ENCODE data around the gene TRIP4.

Gene TRIP4

DNA sequence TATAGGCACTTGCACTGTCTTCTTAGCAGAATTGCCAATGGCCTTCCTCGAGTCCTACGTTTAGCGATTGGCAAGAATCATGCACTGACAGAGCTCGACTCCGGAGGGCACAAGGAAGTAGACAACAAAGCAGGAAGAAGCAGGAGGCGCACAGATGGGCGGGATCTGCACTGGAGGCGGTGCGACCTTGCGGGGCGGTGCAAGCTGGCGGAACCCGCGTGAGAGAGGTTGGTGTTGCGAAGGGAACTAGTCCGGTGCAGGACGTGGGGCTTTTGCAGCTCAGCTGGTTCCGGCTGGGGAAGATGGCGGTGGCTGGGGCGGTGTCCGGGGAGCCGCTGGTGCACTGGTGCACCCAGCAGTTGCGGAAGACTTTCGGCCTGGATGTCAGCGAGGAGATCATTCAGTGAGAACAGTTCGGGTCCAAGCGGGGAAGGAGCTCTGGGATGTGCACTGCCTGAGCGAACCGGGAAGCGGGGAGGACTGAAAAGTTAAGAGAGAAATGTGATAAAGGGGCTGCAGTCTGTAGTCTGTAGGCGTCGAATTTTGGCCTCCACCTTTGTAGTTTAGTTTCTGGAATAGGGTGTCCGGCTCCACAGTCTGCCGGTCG lies at the start of gene TRIP4:
TSS of gene TRIP4 (plus strand) at position 275 of the 607 bp plus-strand sequence. CDS start at position 303, 28 bp downstream.
- peak; percentile 61 for TF ChIP-seq TEAD4 (IDR thresholded peaks at IDR 0.05)
- no peak; the same call in 1 of the 2 replicates for TF ChIP-seq CEBPB (IDR thresholded peaks at IDR 0.05)
- TF ChIP-seq RAD21 (IDR thresholded peaks at IDR 0.05; ENCODE audit: low read depth) = no peak
- peak; percentile 98 for TF ChIP-seq YY1 (IDR thresholded peaks at IDR 0.05; ENCODE audit: low read depth)
- TF ChIP-seq EP300 (IDR thresholded peaks at IDR 0.05; ENCODE audit: borderline replicate concordance) = peak; percentile 58; the same call in 1 of the 2 replicates
- TF ChIP-seq FOXM1 (IDR thresholded peaks at IDR 0.05; ENCODE audit: borderline replicate concordance, low read depth) = no peak
- peak; percentile 85 for TF ChIP-seq TCF12 (IDR thresholded peaks at IDR 0.05; ENCODE audit: low read depth)
- TF ChIP-seq NFIC (IDR thresholded peaks at IDR 0.05) = no peak; the same call in 1 of the 2 replicates
- no peak; the same call in 1 of the 2 replicates for TF ChIP-seq EGR1 (IDR thresholded peaks at IDR 0.05)
- TF ChIP-seq CREB1 (IDR thresholded peaks at IDR 0.05; ENCODE audit: low read depth) = no peak
- peak; percentile 98 for TF ChIP-seq TAF1 (IDR thresholded peaks at IDR 0.05; ENCODE audit: low read depth)
- no peak for TF ChIP-seq ZBTB7A (IDR thresholded peaks at IDR 0.05; ENCODE audit: low read depth)
- TF ChIP-seq, protein P1, sequence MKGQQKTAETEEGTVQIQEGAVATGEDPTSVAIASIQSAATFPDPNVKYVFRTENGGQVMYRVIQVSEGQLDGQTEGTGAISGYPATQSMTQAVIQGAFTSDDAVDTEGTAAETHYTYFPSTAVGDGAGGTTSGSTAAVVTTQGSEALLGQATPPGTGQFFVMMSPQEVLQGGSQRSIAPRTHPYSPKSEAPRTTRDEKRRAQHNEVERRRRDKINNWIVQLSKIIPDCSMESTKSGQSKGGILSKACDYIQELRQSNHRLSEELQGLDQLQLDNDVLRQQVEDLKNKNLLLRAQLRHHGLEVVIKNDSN (IDR thresholded peaks at IDR 0.05) = peak; percentile 88
- TF ChIP-seq, protein P2, sequence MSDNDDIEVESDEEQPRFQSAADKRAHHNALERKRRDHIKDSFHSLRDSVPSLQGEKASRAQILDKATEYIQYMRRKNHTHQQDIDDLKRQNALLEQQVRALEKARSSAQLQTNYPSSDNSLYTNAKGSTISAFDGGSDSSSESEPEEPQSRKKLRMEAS (IDR thresholded peaks at IDR 0.05) = peak; percentile 92
- TF ChIP-seq, protein P3, sequence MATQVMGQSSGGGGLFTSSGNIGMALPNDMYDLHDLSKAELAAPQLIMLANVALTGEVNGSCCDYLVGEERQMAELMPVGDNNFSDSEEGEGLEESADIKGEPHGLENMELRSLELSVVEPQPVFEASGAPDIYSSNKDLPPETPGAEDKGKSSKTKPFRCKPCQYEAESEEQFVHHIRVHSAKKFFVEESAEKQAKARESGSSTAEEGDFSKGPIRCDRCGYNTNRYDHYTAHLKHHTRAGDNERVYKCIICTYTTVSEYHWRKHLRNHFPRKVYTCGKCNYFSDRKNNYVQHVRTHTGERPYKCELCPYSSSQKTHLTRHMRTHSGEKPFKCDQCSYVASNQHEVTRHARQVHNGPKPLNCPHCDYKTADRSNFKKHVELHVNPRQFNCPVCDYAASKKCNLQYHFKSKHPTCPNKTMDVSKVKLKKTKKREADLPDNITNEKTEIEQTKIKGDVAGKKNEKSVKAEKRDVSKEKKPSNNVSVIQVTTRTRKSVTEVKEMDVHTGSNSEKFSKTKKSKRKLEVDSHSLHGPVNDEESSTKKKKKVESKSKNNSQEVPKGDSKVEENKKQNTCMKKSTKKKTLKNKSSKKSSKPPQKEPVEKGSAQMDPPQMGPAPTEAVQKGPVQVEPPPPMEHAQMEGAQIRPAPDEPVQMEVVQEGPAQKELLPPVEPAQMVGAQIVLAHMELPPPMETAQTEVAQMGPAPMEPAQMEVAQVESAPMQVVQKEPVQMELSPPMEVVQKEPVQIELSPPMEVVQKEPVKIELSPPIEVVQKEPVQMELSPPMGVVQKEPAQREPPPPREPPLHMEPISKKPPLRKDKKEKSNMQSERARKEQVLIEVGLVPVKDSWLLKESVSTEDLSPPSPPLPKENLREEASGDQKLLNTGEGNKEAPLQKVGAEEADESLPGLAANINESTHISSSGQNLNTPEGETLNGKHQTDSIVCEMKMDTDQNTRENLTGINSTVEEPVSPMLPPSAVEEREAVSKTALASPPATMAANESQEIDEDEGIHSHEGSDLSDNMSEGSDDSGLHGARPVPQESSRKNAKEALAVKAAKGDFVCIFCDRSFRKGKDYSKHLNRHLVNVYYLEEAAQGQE (IDR thresholded peaks at IDR 0.05; ENCODE audit: low read depth) = no peak

DNA sequence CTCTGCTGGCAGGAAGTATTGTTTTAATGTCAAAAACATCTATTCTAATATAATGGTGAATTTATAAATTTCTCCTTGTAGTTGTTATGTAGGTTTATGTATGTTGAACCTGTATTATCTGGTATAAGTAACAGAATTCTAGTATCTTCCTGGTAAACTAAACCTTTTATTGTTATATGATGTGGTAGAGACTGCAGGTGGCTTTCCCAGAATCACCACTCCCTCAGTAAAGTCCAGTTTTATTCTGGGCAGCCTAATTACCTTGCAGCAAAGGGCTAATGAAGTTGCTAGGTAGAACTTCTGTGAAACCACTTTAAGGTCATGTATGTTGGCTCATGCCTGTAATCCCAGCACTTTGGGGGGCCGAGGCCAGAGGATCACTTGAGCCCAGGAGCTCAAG lies 47.3 kb upstream of the TRIP4 start:
- TF ChIP-seq RAD21 (IDR thresholded peaks at IDR 0.05; ENCODE audit: low read depth) (no peak), ZBTB7A (IDR thresholded peaks at IDR 0.05; ENCODE audit: low read depth) (no peak), TAF1 (IDR thresholded peaks at IDR 0.05; ENCODE audit: low read depth) (no peak), TEAD4 (IDR thresholded peaks at IDR 0.05) (no peak), EGR1 (IDR thresholded peaks at IDR 0.05) (no peak), CREB1 (IDR thresholded peaks at IDR 0.05; ENCODE audit: low read depth) (no peak), FOXM1 (IDR thresholded peaks at IDR 0.05; ENCODE audit: borderline replicate concordance, low read depth) (no peak), EP300 (IDR thresholded peaks at IDR 0.05; ENCODE audit: borderline replicate concordance) (no peak), CEBPB (IDR thresholded peaks at IDR 0.05) (no peak), TCF12 (IDR thresholded peaks at IDR 0.05; ENCODE audit: low read depth) (no peak), NFIC (IDR thresholded peaks at IDR 0.05) (no peak), YY1 (IDR thresholded peaks at IDR 0.05; ENCODE audit: low read depth) (no peak)
- TF ChIP-seq, protein P3 (IDR thresholded peaks at IDR 0.05; ENCODE audit: low read depth) = no peak
- TF ChIP-seq, protein P2 (IDR thresholded peaks at IDR 0.05) = no peak
- TF ChIP-seq, protein P1 (IDR thresholded peaks at IDR 0.05) = no peak

DNA sequence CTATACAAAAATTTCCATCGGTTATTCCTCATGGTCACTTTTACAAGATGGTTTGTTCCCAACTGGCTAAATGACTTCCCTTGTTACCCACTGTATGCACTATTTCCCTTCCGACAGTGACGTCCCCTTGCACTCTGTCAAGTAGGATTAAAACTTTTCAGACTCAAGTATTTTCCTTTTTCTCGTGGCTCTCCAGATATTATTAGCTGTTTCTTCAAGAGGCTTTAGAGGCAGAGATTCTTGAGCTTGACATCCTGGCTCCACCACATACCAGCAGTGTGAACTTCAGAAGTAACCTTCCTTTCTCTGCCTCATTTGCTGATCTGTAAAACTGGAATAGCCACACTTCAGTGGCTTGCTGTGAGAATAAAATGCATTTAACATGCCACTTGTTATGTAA lies 45.7 kb upstream of the TRIP4 start:
- TF ChIP-seq TAF1 (IDR thresholded peaks at IDR 0.05; ENCODE audit: low read depth) (no peak), RAD21 (IDR thresholded peaks at IDR 0.05; ENCODE audit: low read depth) (no peak), EGR1 (IDR thresholded peaks at IDR 0.05) (no peak), FOXM1 (IDR thresholded peaks at IDR 0.05; ENCODE audit: borderline replicate concordance, low read depth) (no peak), ZBTB7A (IDR thresholded peaks at IDR 0.05; ENCODE audit: low read depth) (no peak), CEBPB (IDR thresholded peaks at IDR 0.05) (no peak), CREB1 (IDR thresholded peaks at IDR 0.05; ENCODE audit: low read depth) (no peak), TEAD4 (IDR thresholded peaks at IDR 0.05) (no peak), EP300 (IDR thresholded peaks at IDR 0.05; ENCODE audit: borderline replicate concordance) (no peak), YY1 (IDR thresholded peaks at IDR 0.05; ENCODE audit: low read depth) (no peak), NFIC (IDR thresholded peaks at IDR 0.05) (no peak), TCF12 (IDR thresholded peaks at IDR 0.05; ENCODE audit: low read depth) (no peak)
- TF ChIP-seq, protein P2 (IDR thresholded peaks at IDR 0.05) = no peak
- TF ChIP-seq, protein P1 (IDR thresholded peaks at IDR 0.05) = no peak
- TF ChIP-seq, protein P3 (IDR thresholded peaks at IDR 0.05; ENCODE audit: low read depth) = no peak

Data from Ishikawa (cell line).